Astrocyte of the cerebellum (primary cell): Measurements from ENCODE around the gene SLC6A18.

Source experiments
- DNase-seq: peaks from one replicate; pipeline ENCODE4 v3.0.0-alpha.2; 2011; ENCODE audit warnings: low read depth
- H3K4me3 ChIP-seq: 2 replicates; pipeline ENCODE4 v1.5.1; 2011; ENCODE audit warnings: mild to moderate bottlenecking, low read depth, low read length, moderate library complexity
- CTCF ChIP-seq: IDR thresholded peaks from 2 replicates; pipeline ENCODE4 v1.5.1; 2012; ENCODE audit warnings: low read length, low read depth, moderate library complexity, mild to moderate bottlenecking; ENCODE audit errors: missing control alignments
- in situ Hi-C: cut with HindIII; loops from 2 replicates; pipeline ENCODE4 v1.10.0; 2017; ENCODE audit warnings: low sequenced_read_pairs

The SLC6A18 gene

GRCh38 chr5:1256776-1257175 lies 31.6 kb downstream of the SLC6A18 start:
- no peak for DNase-seq
- no peak for TF ChIP-seq CTCF
- H3K4me3 ChIP-seq = no peak overlapping the region
- in situ Hi-C loops = no loop called here

- no peak overlapping the region for H3K4me3 ChIP-seq
- in situ Hi-C loops = no loop called here
- no peak for TF ChIP-seq CTCF
- DNase-seq = no peak
Measured at GRCh38 chr5:1257363-1257762, 32.2 kb downstream of the SLC6A18 start.

GRCh38 chr5:1257841-1258240 lies 32.7 kb downstream of the SLC6A18 start:
- H3K4me3 ChIP-seq = no peak overlapping the region
- in situ Hi-C loops = no loop called here

GRCh38 chr5:1259806-1260480 lies 34.8 kb downstream of the SLC6A18 start:
- no peak overlapping the region for H3K4me3 ChIP-seq
- no peak for DNase-seq
- in situ Hi-C loops = no loop called here
- TF ChIP-seq CTCF = no peak

More at GRCh38 chr5:1257841-1258240, 32.7 kb downstream of the SLC6A18 start:
- no peak for DNase-seq
- TF ChIP-seq CTCF = no peak

- no peak for TF ChIP-seq CTCF
- no peak for DNase-seq
- H3K4me3 ChIP-seq = no peak overlapping the region
- in situ Hi-C loops = no loop called here
Measured at GRCh38 chr5:1261643-1262042, 36.5 kb downstream of the SLC6A18 start.

- DNase-seq = no peak
- in situ Hi-C loops = no loop called here
Measured at GRCh38 chr5:1262381-1262780, 37.2 kb downstream of the SLC6A18 start.

More at GRCh38 chr5:1262381-1262780, 37.2 kb downstream of the SLC6A18 start:
- TF ChIP-seq CTCF = no peak
- H3K4me3 ChIP-seq = no peak overlapping the region
